ENCODE results near the gene C2orf76.

DNA sequence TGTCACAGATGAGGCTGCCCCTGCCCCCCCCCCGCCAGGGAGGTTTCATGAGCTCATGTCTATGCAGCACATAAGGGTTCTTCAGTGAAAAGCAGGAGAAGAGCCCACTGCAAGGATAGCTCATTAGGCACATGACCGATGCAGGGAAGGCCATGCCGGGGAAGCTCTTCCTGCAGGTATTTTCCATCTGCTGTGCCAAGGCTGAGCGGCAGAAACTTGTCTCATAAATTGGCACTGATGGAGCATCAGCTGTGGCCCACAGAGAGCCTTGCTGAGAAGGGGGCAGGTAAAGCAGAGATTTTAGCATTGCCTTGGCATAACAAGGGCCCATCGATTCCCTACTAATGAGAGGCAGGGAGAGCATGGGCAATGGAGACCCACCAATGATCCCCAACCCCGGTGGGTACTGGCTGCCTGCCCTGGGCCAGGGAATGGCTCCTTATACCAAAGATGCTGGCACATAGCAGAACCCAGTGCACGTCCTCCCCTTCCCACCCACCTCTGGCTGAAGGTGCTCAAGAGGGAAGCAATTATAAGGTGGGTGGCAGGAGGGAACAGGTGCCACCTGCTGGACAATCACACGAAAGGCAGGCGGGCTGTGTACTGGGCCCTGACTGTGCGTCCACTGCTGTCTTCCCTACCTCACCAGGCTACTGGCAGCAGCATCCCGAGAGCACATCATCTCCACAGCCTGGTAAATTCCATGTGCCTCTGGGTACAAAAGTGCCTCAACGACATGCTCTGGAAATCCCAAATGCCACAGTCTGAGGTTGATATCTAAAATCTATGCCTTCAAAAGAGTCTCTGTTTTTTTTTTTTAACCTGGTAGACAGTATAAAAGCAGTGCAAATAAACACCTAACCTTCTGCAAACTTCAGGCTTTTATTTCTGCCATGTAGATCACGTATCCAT is 101.6 kb downstream of the C2orf76 start:
- TF ChIP-seq CTCF (conservative IDR thresholded peaks at IDR 0.05; ENCODE audit: low read depth, low read length) (peak; percentile 77), CHD1 (IDR thresholded peaks at IDR 0.05; ENCODE audit: low read depth, low read length) (no peak), CEBPB (IDR thresholded peaks at IDR 0.05; ENCODE audit: low read depth, low read length) (no peak), MAZ (IDR thresholded peaks at IDR 0.05; ENCODE audit: borderline replicate concordance, low read depth, low read length) (no peak), POLR2A (IDR thresholded peaks at IDR 0.05; ENCODE audit: low read depth, low read length) (no peak), BHLHE40 (IDR thresholded peaks at IDR 0.05; ENCODE audit: low read depth, low read length) (no peak), RFX5 (IDR thresholded peaks at IDR 0.05; ENCODE audit: low read depth, low read length) (no peak), MXI1 (IDR thresholded peaks at IDR 0.05; ENCODE audit: borderline replicate concordance, low read depth, low read length) (no peak), RCOR1 (IDR thresholded peaks at IDR 0.05; ENCODE audit: insufficient replicate concordance, low read length) (no peak)
- TF ChIP-seq, protein P1, sequence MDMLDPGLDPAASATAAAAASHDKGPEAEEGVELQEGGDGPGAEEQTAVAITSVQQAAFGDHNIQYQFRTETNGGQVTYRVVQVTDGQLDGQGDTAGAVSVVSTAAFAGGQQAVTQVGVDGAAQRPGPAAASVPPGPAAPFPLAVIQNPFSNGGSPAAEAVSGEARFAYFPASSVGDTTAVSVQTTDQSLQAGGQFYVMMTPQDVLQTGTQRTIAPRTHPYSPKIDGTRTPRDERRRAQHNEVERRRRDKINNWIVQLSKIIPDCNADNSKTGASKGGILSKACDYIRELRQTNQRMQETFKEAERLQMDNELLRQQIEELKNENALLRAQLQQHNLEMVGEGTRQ (IDR thresholded peaks at IDR 0.05; ENCODE audit: low read depth, low read length), result no peak
